Measurements from ENCODE around the gene FBXO31. TPM values are rescaled to one million over a fixed set of nuclear protein-coding genes. Genes with fewer than 3 reads are reported as not detected.
A peak's percentile ranks its signal among the peaks of the same experiment; 100 is the strongest.

FBXO31 gene
- total and polyA plus RNA-seq, 5 experiments from 2014 or later, result 15.4 to 52.7 (median 36.4) TPM

GRCh38 chr16:87350681-87351319, 32.8 kb downstream of the FBXO31 start:
- no peaks in the 10 kb centered on the region for H3K27me3 Mint-ChIP-seq
- no peaks in the 10 kb centered on the region for H3K9me3 Mint-ChIP-seq
- ATAC-seq (no peak), DNase-seq (no peak)
- peaks cover under 1 to 18% (median 11%) of the 10 kb centered on the region in 4 donors for H3K4me1 Mint-ChIP-seq
- H3K27ac Mint-ChIP-seq, result peak overlapping the region in 3 of 10 donors; percentile 6 to 55 (median 21)
- POLR2A ChIA-PET, result no interaction called here
- peaks cover 0 to 35% (median 0%) of the 10 kb centered on the region in 3 donors for H3K36me3 Mint-ChIP-seq
- no peak overlapping the region for H3K4me3 Mint-ChIP-seq

- H3K27me3 Mint-ChIP-seq, result no peaks in the 10 kb centered on the region
- H3K4me1 Mint-ChIP-seq, result peaks cover 7 to 25% (median 16%) of the 10 kb centered on the region in 4 donors
- ATAC-seq (no peak), DNase-seq (no peak)
- POLR2A ChIA-PET, result interaction anchor here (0.6 kb wide), 1 partner anchor 1285 kb away, joined by 3 read pairs; no protein-coding TSS in a partner anchor
- H3K9me3 Mint-ChIP-seq, result no peaks in the 10 kb centered on the region
- H3K4me3 Mint-ChIP-seq, result no peak overlapping the region
- peaks cover 0 to 36% (median 2%) of the 10 kb centered on the region in 3 donors for H3K36me3 Mint-ChIP-seq
- H3K27ac Mint-ChIP-seq, result peak overlapping the region in 2 of 10 donors; percentile 9 to 31
These were observed 33.5 kb downstream of the FBXO31 start for GRCh38 chr16:87350031-87350430.

- DNase-seq, result no peak
- Mint-ChIP-seq H3K9me3 (no peaks in the 10 kb centered on the region), H3K36me3 (peaks cover 0 to 35% (median 2%) of the 10 kb centered on the region in 3 donors), H3K4me1 (peaks cover 17 to 37% (median 23%) of the 10 kb centered on the region in 4 donors), H3K27ac (peak overlapping the region in 5 of 10 donors; percentile 21 to 69 (median 42)), H3K27me3 (no peaks in the 10 kb centered on the region), H3K4me3 (no peak overlapping the region)
- POLR2A ChIA-PET, result no interaction called here
- no peak for ATAC-seq
These were observed 34.9 kb downstream of the FBXO31 start for GRCh38 chr16:87348616-87349157.

- peak overlapping the region in 4 of 10 donors; percentile 20 to 88 (median 22) for H3K27ac Mint-ChIP-seq
- H3K9me3 Mint-ChIP-seq, result no peaks in the 10 kb centered on the region
- H3K4me1 Mint-ChIP-seq, result peaks cover 20 to 42% (median 28%) of the 10 kb centered on the region in 4 donors
- ATAC-seq (no peak), DNase-seq (no peak)
- no peak overlapping the region for H3K4me3 Mint-ChIP-seq
- H3K36me3 Mint-ChIP-seq, result peaks cover 0 to 36% (median 3%) of the 10 kb centered on the region in 3 donors
- H3K27me3 Mint-ChIP-seq, result no peaks in the 10 kb centered on the region
- POLR2A ChIA-PET, result no interaction called here
These were observed 35.5 kb downstream of the FBXO31 start for GRCh38 chr16:87347932-87348615.

GRCh38 chr16:87346517-87347060, 37.0 kb downstream of the FBXO31 start:
- Mint-ChIP-seq H3K4me3 (no peak overlapping the region), H3K9me3 (no peaks in the 10 kb centered on the region), H3K27ac (peak overlapping the region in 2 of 10 donors; percentile 31 to 38), H3K27me3 (no peaks in the 10 kb centered on the region), H3K36me3 (peaks cover 0 to 49% (median 7%) of the 10 kb centered on the region in 3 donors), H3K4me1 (peaks cover 22 to 50% (median 30%) of the 10 kb centered on the region in 4 donors)
- POLR2A ChIA-PET, result interaction anchor here (0.6 kb wide), 1 partner anchor 23 kb away, joined by 5 read pairs; no protein-coding TSS in a partner anchor
- DNase-seq, result no peak
- no peak for ATAC-seq

GRCh38 chr16:87345726-87346424, 37.7 kb downstream of the FBXO31 start:
- H3K36me3 Mint-ChIP-seq, result peaks cover 0 to 54% (median 7%) of the 10 kb centered on the region in 3 donors
- H3K4me1 Mint-ChIP-seq, result peaks cover 22 to 50% (median 30%) of the 10 kb centered on the region in 4 donors
- no peak for DNase-seq
- H3K4me3 Mint-ChIP-seq, result peak overlapping the region in 7 of 10 donors; percentile 64 to 79 (median 75)
- no peak for ATAC-seq
- no peaks in the 10 kb centered on the region for H3K9me3 Mint-ChIP-seq
- no peaks in the 10 kb centered on the region for H3K27me3 Mint-ChIP-seq
- POLR2A ChIA-PET, result interaction anchor here (0.6 to 2.7 kb wide), 4 partner anchors 14 to 38 kb away, joined by 3 to 14 read pairs (median 6); partner anchors contain the start of genes C16orf95 and FBXO31
- peak overlapping the region in 9 of 10 donors; percentile 63 to 98 (median 94) for H3K27ac Mint-ChIP-seq

- peak in 8 of 10 donors; percentile 27 to 75 (median 42) for DNase-seq
- POLR2A ChIA-PET, result interaction anchor here (1.2 to 2.7 kb wide), 4 partner anchors 10 to 39 kb away, joined by 3 to 14 read pairs (median 6); partner anchors contain the start of genes C16orf95 and FBXO31
- H3K36me3 Mint-ChIP-seq, result peaks cover 0 to 59% (median 7%) of the 10 kb centered on the region in 3 donors
- H3K27me3 Mint-ChIP-seq, result no peaks in the 10 kb centered on the region
- H3K9me3 Mint-ChIP-seq, result no peaks in the 10 kb centered on the region
- H3K27ac Mint-ChIP-seq, result peak overlapping the region in 9 of 10 donors; percentile 63 to 98 (median 94)
- ATAC-seq, result peak; percentile 85 to 89
- H3K4me1 Mint-ChIP-seq, result peaks cover 20 to 54% (median 32%) of the 10 kb centered on the region in 4 donors
- H3K4me3 Mint-ChIP-seq, result peak overlapping the region; percentile 64 to 83 (median 74)
These were observed 38.5 kb downstream of the FBXO31 start for GRCh38 chr16:87344931-87345631.

- POLR2A ChIA-PET, result interaction anchor here (1.2 to 2.7 kb wide), 4 partner anchors 9 to 39 kb away, joined by 3 to 14 read pairs (median 6); partner anchors contain the start of genes C16orf95 and FBXO31
- DNase-seq (no peak), ATAC-seq (peak; percentile 7 to 17)
- Mint-ChIP-seq H3K36me3 (peaks cover 0 to 61% (median 7%) of the 10 kb centered on the region in 3 donors), H3K9me3 (no peaks in the 10 kb centered on the region), H3K4me3 (peak overlapping the region in 9 of 10 donors; percentile 47 to 83 (median 69)), H3K27ac (peak overlapping the region; percentile 19 to 95 (median 80)), H3K4me1 (peaks cover 20 to 50% (median 31%) of the 10 kb centered on the region in 4 donors), H3K27me3 (no peaks in the 10 kb centered on the region)
These were observed 39.2 kb downstream of the FBXO31 start for GRCh38 chr16:87344165-87344930.

GRCh38 chr16:87343753-87344050, 39.9 kb downstream of the FBXO31 start:
- POLR2A ChIA-PET, result interaction anchor here (1.5 to 2.7 kb wide), 3 partner anchors 8 to 40 kb away, joined by 5 to 14 read pairs (median 7); partner anchors contain the start of genes C16orf95 and FBXO31
- ATAC-seq, result no peak
- H3K9me3 Mint-ChIP-seq, result no peaks in the 10 kb centered on the region
- H3K27me3 Mint-ChIP-seq, result no peaks in the 10 kb centered on the region
- peak overlapping the region in 9 of 10 donors; percentile 38 to 78 (median 59) for H3K4me3 Mint-ChIP-seq
- peak overlapping the region in 7 of 10 donors; percentile 57 to 94 (median 78) for H3K27ac Mint-ChIP-seq
- H3K36me3 Mint-ChIP-seq, result peaks cover 4 to 61% (median 12%) of the 10 kb centered on the region in 3 donors
- DNase-seq, result no peak
- H3K4me1 Mint-ChIP-seq, result peaks cover 23 to 54% (median 35%) of the 10 kb centered on the region in 4 donors

GRCh38 chr16:87342978-87343752, 40.4 kb downstream of the FBXO31 start:
- ATAC-seq, result no peak
- no peak for DNase-seq
- Mint-ChIP-seq H3K4me1 (peaks cover 23 to 52% (median 36%) of the 10 kb centered on the region in 4 donors), H3K27ac (peak overlapping the region in 9 of 10 donors; percentile 51 to 94 (median 83)), H3K27me3 (no peaks in the 10 kb centered on the region), H3K9me3 (no peaks in the 10 kb centered on the region), H3K4me3 (peak overlapping the region in 7 of 10 donors; percentile 11 to 78 (median 59)), H3K36me3 (peaks cover 5 to 61% (median 13%) of the 10 kb centered on the region in 3 donors)
- POLR2A ChIA-PET, result interaction anchor here (1.5 to 2.7 kb wide), 2 partner anchors 8 to 40 kb away, joined by 5 to 14 read pairs; partner anchors contain the start of gene FBXO31
